Caco-2 (cell line): ENCODE data around the gene BOD1. TPM values are rescaled to one million over a fixed set of nuclear protein-coding genes. Genes with fewer than 3 reads are reported as not detected.

Source experiments
- BruUV-seq: library from RNA; stranded (reverse); fragments of 400-500 nt; replicated peaks from 2 replicates; lab custom pipeline; 2021; lab: Mats Ljungman, UMichigan
- CTCF ChIA-PET: fragments of 300-600 bp; sonication (Branson Sonifier 250); formaldehyde crosslinking; loops from one replicate; lab custom pipeline; 2022; ENCODE audit warnings: antibody characterized with exemption; lab: Charles Lee
- POLR2A ChIA-PET: fragments of 300-600 bp; sonication (Branson Sonifier 250); formaldehyde crosslinking; loops from one replicate; lab custom pipeline; 2022; ENCODE audit warnings: antibody characterized with exemption; lab: Charles Lee
- DNase-seq, 2 experiments: peaks; one replicate each; pipeline versions ENCODE4 v3.0.0 to v3.0.0-alpha.2; 2020 to 2022
- H3K27me3 ChIP-seq: replicated peaks from 2 replicates; pipeline ENCODE4 v1.6.0; 2011; ENCODE audit warnings: low read length; ENCODE audit not compliant: control insufficient read depth, insufficient read depth
- H3K36me3 ChIP-seq: 2 replicates; pipeline ENCODE4 v1.5.1; 2011; ENCODE audit warnings: low read length; ENCODE audit not compliant: control insufficient read depth, insufficient read depth
- H3K4me1 ChIP-seq: fragments of 250-450 bp; sonication (Bioruptor Pico); 2 replicates; pipeline ENCODE4 v1.5.1; 2020; ENCODE audit warnings: mild to moderate bottlenecking
- H3K4me3 ChIP-seq: 2 replicates; pipeline ENCODE4 v1.5.1; 2011; ENCODE audit warnings: low read depth, mild to moderate bottlenecking, control low read depth, low read length
- H3K9me3 ChIP-seq: fragments of 250-450 bp; sonication (Bioruptor Pico); 2 replicates; pipeline ENCODE4 v1.5.1; 2020; ENCODE audit warnings: mild to moderate bottlenecking, moderate library complexity
- H3K27ac Mint-ChIP-seq: one replicate; pipeline ENCODE4 v1.8.0; 2022; ENCODE audit warnings: mixed read lengths; ENCODE audit not compliant: unreplicated experiment
- H3K27me3 Mint-ChIP-seq: one replicate; pipeline ENCODE4 v1.8.0; 2022; ENCODE audit warnings: mixed read lengths; ENCODE audit not compliant: insufficient read depth, unreplicated experiment
- H3K36me3 Mint-ChIP-seq: one replicate; pipeline ENCODE4 v1.8.0; 2022; ENCODE audit warnings: mild to moderate bottlenecking, mixed read lengths; ENCODE audit not compliant: insufficient read depth, unreplicated experiment
- H3K4me1 Mint-ChIP-seq: one replicate; pipeline ENCODE4 v1.8.0; 2022; ENCODE audit warnings: low read depth, mixed read lengths; ENCODE audit not compliant: unreplicated experiment
- H3K4me3 Mint-ChIP-seq: one replicate; pipeline ENCODE4 v1.8.0; 2022; ENCODE audit warnings: mild to moderate bottlenecking, moderate library complexity, mixed read lengths; ENCODE audit not compliant: unreplicated experiment
- H3K9me3 Mint-ChIP-seq: one replicate; pipeline ENCODE4 v1.8.0; 2022; ENCODE audit warnings: mixed read lengths; ENCODE audit not compliant: unreplicated experiment
- intact Hi-C: fragments of 100-400 bp; cut with micrococcal nuclease; formaldehyde crosslinking; loops from one replicate; pipeline ENCODE4 v1.10.0; 2022; ENCODE audit not compliant: unreplicated experiment
- total RNA-seq: library from RNA; stranded (reverse); gene quantifications from 2 replicates; pipeline ENCODE4 v1.2.3, GENCODE V29; 2022
- TF ChIP-seq, protein P1 (sequence below), 2 experiments: fragments of 200-600 bp in 1 of 2; IDR thresholded peaks; 1 replicate in 1 of 2; 2 replicates in 1 of 2; pipeline versions ENCODE4 v1.5.1 to v1.8.0; 2011 to 2022; ENCODE audit warnings: antibody characterized with exemption in 1 of 2, control low read depth in 1 of 2, inconsistent platforms in 1 of 2, low read depth in 1 of 2, low read length in 1 of 2, mild to moderate bottlenecking in 1 of 2, moderate library complexity in 1 of 2; ENCODE audit not compliant: insufficient read depth in 1 of 2, severe bottlenecking in 1 of 2, unreplicated experiment in 1 of 2

The BOD1 gene
- total RNA-seq, 1 experiment from 2014 or later: 120 TPM

- H3K9me3 ChIP-seq: no peaks in the 10 kb centered on the region
- no peaks in the 10 kb centered on the region for H3K36me3 ChIP-seq
- peaks cover 7% of the 10 kb centered on the region for H3K4me1 ChIP-seq
- ChIA-PET POLR2A (no interaction called here), CTCF (interaction anchor here (1.4 kb wide), 1 partner anchor 8 kb away, joined by 5 read pairs; the partner anchor contains the start of gene BOD1)
- BruUV-seq: no TSS peak
- TF ChIP-seq, protein P1, sequence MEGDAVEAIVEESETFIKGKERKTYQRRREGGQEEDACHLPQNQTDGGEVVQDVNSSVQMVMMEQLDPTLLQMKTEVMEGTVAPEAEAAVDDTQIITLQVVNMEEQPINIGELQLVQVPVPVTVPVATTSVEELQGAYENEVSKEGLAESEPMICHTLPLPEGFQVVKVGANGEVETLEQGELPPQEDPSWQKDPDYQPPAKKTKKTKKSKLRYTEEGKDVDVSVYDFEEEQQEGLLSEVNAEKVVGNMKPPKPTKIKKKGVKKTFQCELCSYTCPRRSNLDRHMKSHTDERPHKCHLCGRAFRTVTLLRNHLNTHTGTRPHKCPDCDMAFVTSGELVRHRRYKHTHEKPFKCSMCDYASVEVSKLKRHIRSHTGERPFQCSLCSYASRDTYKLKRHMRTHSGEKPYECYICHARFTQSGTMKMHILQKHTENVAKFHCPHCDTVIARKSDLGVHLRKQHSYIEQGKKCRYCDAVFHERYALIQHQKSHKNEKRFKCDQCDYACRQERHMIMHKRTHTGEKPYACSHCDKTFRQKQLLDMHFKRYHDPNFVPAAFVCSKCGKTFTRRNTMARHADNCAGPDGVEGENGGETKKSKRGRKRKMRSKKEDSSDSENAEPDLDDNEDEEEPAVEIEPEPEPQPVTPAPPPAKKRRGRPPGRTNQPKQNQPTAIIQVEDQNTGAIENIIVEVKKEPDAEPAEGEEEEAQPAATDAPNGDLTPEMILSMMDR (IDR thresholded peaks at IDR 0.05; ENCODE audit: insufficient read depth in 1 of 2, low read depth in 1 of 2, low read length in 1 of 2, severe bottlenecking in 1 of 2, unreplicated experiment in 1 of 2): no peak
- no peak for DNase-seq
- Mint-ChIP-seq H3K27me3 (no peaks in the 10 kb centered on the region), H3K4me3 (no peak overlapping the region), H3K9me3 (no peaks in the 10 kb centered on the region), H3K4me1 (no peaks in the 10 kb centered on the region), H3K36me3 (no peaks in the 10 kb centered on the region), H3K27ac (no peak overlapping the region)
- intact Hi-C loops: no loop called here
- H3K4me3 ChIP-seq: no peak overlapping the region
- H3K27me3 ChIP-seq: no peaks in the 10 kb centered on the region
These were observed 7.3 kb upstream of the BOD1 start for GRCh38 chr5:173623789-173624188.

- no peaks in the 10 kb centered on the region for H3K27me3 ChIP-seq
- H3K36me3 ChIP-seq: no peaks in the 10 kb centered on the region
- BruUV-seq: no TSS peak
- TF ChIP-seq, protein P1 (IDR thresholded peaks at IDR 0.05; ENCODE audit: insufficient read depth in 1 of 2, low read depth in 1 of 2, low read length in 1 of 2, severe bottlenecking in 1 of 2, unreplicated experiment in 1 of 2): no peak
- intact Hi-C loops: no loop called here
- H3K4me1 ChIP-seq: peaks cover 7% of the 10 kb centered on the region
- CTCF ChIA-PET: no interaction called here
- H3K9me3 ChIP-seq: no peaks in the 10 kb centered on the region
- H3K4me3 ChIP-seq: no peak overlapping the region
- Mint-ChIP-seq H3K27ac (no peak overlapping the region), H3K4me1 (no peaks in the 10 kb centered on the region), H3K9me3 (no peaks in the 10 kb centered on the region), H3K4me3 (no peak overlapping the region), H3K27me3 (no peaks in the 10 kb centered on the region), H3K36me3 (no peaks in the 10 kb centered on the region)
- no peak for DNase-seq
- POLR2A ChIA-PET: no interaction called here
These were observed 6.9 kb upstream of the BOD1 start for GRCh38 chr5:173623296-173623771.

DNA sequence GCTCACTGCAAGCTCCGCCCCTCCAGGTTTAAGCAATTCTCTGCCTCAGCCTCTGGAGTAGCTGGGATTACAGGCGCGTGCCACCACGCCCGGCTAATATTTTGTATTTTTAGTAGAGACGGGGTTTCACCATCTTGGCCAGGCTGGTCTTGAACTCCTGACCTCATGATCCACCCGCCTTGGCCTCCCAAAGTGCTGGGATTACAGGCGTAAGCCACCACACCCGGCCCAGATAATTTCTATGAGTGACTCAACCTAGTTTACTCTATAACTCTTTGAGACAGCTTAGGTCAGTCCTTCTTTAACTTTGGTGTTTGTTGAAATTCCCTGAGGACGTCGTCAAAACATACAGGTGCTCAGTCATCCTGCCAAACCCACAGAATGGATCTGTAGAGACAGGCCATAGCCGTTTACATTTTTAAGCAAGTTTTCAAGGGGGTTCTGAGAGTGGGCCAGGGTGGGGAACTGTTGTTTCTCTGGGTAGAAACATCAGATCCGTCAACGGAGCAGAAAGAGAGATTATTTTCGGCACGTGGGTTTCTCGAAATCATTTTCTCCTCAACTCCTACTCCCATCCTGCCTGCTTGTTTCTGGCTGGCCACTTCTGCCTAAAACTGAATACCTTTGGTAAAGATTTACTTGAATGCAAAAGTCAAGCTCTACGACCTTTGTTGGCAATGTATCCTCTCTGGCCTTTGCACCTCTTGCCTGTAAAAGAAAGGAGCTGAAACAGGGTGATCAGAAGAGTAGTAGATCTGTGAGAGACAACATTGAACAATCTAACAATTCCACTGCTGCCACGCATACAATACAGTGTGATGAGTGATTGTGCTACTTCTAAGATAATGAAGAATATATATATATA, 6.0 kb upstream of the BOD1 start:
- Mint-ChIP-seq H3K9me3 (no peaks in the 10 kb centered on the region), H3K36me3 (no peaks in the 10 kb centered on the region), H3K27me3 (no peaks in the 10 kb centered on the region), H3K27ac (no peak overlapping the region), H3K4me3 (no peak overlapping the region), H3K4me1 (no peaks in the 10 kb centered on the region)
- no peaks in the 10 kb centered on the region for H3K27me3 ChIP-seq
- peaks cover 7% of the 10 kb centered on the region for H3K4me1 ChIP-seq
- DNase-seq: no peak
- ChIA-PET POLR2A (no interaction called here), CTCF (no interaction called here)
- TF ChIP-seq, protein P1 (IDR thresholded peaks at IDR 0.05; ENCODE audit: insufficient read depth in 1 of 2, low read depth in 1 of 2, low read length in 1 of 2, severe bottlenecking in 1 of 2, unreplicated experiment in 1 of 2): no peak
- BruUV-seq: no TSS peak
- no peaks in the 10 kb centered on the region for H3K9me3 ChIP-seq
- no peaks in the 10 kb centered on the region for H3K36me3 ChIP-seq
- intact Hi-C loops: no loop called here
- no peak overlapping the region for H3K4me3 ChIP-seq
